Endothelial cell of umbilical vein (primary cell): ENCODE results near the gene VKORC1. TPM values are rescaled to one million over a fixed set of nuclear protein-coding genes. Genes with fewer than 3 reads are reported as not detected.
A peak's percentile ranks its signal among the peaks of the same experiment; 100 is the strongest.
"Not testable (repeated sequence)": the region's sequence is repeated elsewhere in the genome, so short reads cannot be mapped to it uniquely, and the experiment has no call there.

Experiments used
- BruUV-seq: library from RNA; stranded (reverse); fragments of 400-500 nt; replicated peaks from 2 replicates; lab custom pipeline; 2021; lab: Mats Ljungman, UMichigan
- CTCF ChIA-PET: fragments of 300-600, 350-600 bp; sonication (Branson Sonifier 250); formaldehyde crosslinking; loops from one replicate; lab custom pipeline; 2021; ENCODE audit warnings: antibody characterized with exemption, inconsistent platforms; lab: Charles Lee
- POLR2A ChIA-PET: fragments of 300-600, 350-600 bp; sonication (Branson Sonifier 250); formaldehyde crosslinking; loops from one replicate; lab custom pipeline; 2021; ENCODE audit warnings: antibody characterized with exemption, inconsistent platforms; lab: Charles Lee
- DNase-seq: peaks from one replicate; pipeline ENCODE4 v3.0.0-alpha.2; 2011; ENCODE audit warnings: low read depth, low spot score
- FAIRE-seq: peaks from 2 replicates; lab custom pipeline; 2011; peaks lifted over from hg19 to GRCh38; lab: Jason Lieb, UNC
- H2AFZ ChIP-seq: 2 replicates; pipeline ENCODE4 v1.6.0; 2012; ENCODE audit warnings: low read depth, low read length, control low read depth, inconsistent platforms
- H3K27ac ChIP-seq: 2 replicates; pipeline ENCODE4 v1.5.1; 2011; ENCODE audit warnings: low read depth, mild to moderate bottlenecking, control low read depth, low read length, moderate library complexity; ENCODE audit not compliant: insufficient read depth
- H3K27me3 ChIP-seq, 2 experiments: 2 replicates each; pipeline versions ENCODE4 v1.6.0 to v1.6.1; 2011; ENCODE audit warnings: low read length in 2 of 2, mixed read lengths in 1 of 2; ENCODE audit not compliant: control insufficient read depth in 2 of 2, insufficient read depth in 2 of 2
- H3K36me3 ChIP-seq, 2 experiments: 2 replicates in 1 of 2; 3 replicates in 1 of 2; pipeline ENCODE4 v1.5.1; 2011; ENCODE audit warnings: low read length in 2 of 2, mild to moderate bottlenecking in 1 of 2, moderate library complexity in 1 of 2; ENCODE audit not compliant: control insufficient read depth in 2 of 2, insufficient read depth in 2 of 2; ENCODE audit errors: extremely low read depth in 1 of 2
- H3K4me1 ChIP-seq: 3 replicates; pipeline ENCODE4 v1.5.1; 2011; ENCODE audit warnings: mild to moderate bottlenecking, low read length; ENCODE audit not compliant: control insufficient read depth, insufficient read depth; ENCODE audit errors: extremely low read depth
- H3K4me2 ChIP-seq: 2 replicates; pipeline ENCODE4 v1.6.1; 2011; ENCODE audit warnings: low read length, control low read depth, mixed read lengths; ENCODE audit not compliant: insufficient read depth
- H3K4me3 ChIP-seq, 3 experiments: fragments of 200-600 bp in 1 of 3; sonication (generic), shearing (Covaris generic) in 1 of 3; replicated peaks in 1 of 3; 2 replicates each; pipeline ENCODE4 v1.5.1; 2011 to 2016; ENCODE audit warnings: control low read depth in 3 of 3, low read length in 3 of 3, mild to moderate bottlenecking in 2 of 3, inconsistent platforms in 1 of 3, low read depth in 1 of 3, moderate library complexity in 1 of 3; ENCODE audit not compliant: insufficient read depth in 1 of 3
- H3K79me2 ChIP-seq: 2 replicates; pipeline ENCODE4 v1.6.0; 2012; ENCODE audit warnings: low read length, inconsistent platforms; ENCODE audit not compliant: control insufficient read depth, insufficient read depth
- H3K9ac ChIP-seq: replicated peaks from 2 replicates; pipeline ENCODE3; 2011; ENCODE audit warnings: low read length, control low read depth; ENCODE audit not compliant: insufficient read depth; ENCODE audit errors: extremely low read depth
- H3K9me1 ChIP-seq: replicated peaks from 3 replicates; pipeline ENCODE4 v1.6.0; 2011; ENCODE audit warnings: mild to moderate bottlenecking, low read length; ENCODE audit not compliant: control insufficient read depth, insufficient read depth; ENCODE audit errors: extremely low read depth
- H3K9me3 ChIP-seq: replicated peaks from 2 replicates; pipeline ENCODE4 v1.5.1; 2012; ENCODE audit warnings: low read length, inconsistent platforms; ENCODE audit not compliant: control insufficient read depth, insufficient read depth
- H4K20me1 ChIP-seq: replicated peaks from 2 replicates; pipeline ENCODE3; 2011; ENCODE audit warnings: mild to moderate bottlenecking, low read length; ENCODE audit not compliant: control insufficient read depth, insufficient read depth; ENCODE audit errors: extremely low read depth
- CTCF ChIP-seq, 2 donors: IDR thresholded peaks; 1 replicate in 1 of 2; 2 replicates in 1 of 2; pipeline ENCODE4 v1.5.1; 2011; ENCODE audit warnings: low read length in 2 of 2, mild to moderate bottlenecking in 2 of 2, moderate library complexity in 2 of 2, control low read depth in 1 of 2, inconsistent platforms in 1 of 2, low read depth in 1 of 2; ENCODE audit not compliant: insufficient read depth in 1 of 2; ENCODE audit errors: extremely low read depth in 1 of 2
- POLR2A ChIP-seq: IDR thresholded peaks from 2 replicates; pipeline ENCODE4 v1.6.1; 2012; ENCODE audit warnings: low read depth, mild to moderate bottlenecking, control low read depth, low read length
- POLR2AphosphoS5 ChIP-seq: IDR thresholded peaks from 2 replicates; pipeline ENCODE4 v1.6.1; 2012; ENCODE audit warnings: low read depth, mild to moderate bottlenecking, control low read depth, low read length, moderate library complexity; ENCODE audit not compliant: insufficient read depth
- dilution Hi-C: fragments of 300-500 bp; cut with MboI; formaldehyde crosslinking; loops from one replicate; pipeline ENCODE4 v1.15.0; 2019; ENCODE audit warnings: low sequenced_read_pairs; ENCODE audit not compliant: extremely low pct_ligation_motif_present
- intact Hi-C: fragments of 100-400 bp; cut with micrococcal nuclease; formaldehyde crosslinking; loops from one replicate; pipeline ENCODE4 v1.10.0; 2022
- polyA plus RNA-seq, 4 experiments: library from polyadenylated mRNA; depleted of rRNA in 3 of 4; stranded (reverse) in 3 of 4; unstranded in 1 of 4; fragments of >200 nt; gene quantifications; 2 replicates each; pipeline versions ENCODE4 v1.2.1 to v1.2.3, GENCODE V29; 2011 to 2012; ENCODE audit warnings: missing spikeins in 1 of 4
- total RNA-seq: library from RNA; stranded (reverse); gene quantifications from 2 replicates; pipeline ENCODE4 v1.2.3, GENCODE V29; 2021

The VKORC1 gene
- total and polyA plus RNA-seq, 2 donors (not counting 3 experiments of a cell fraction or from before 2014, with no cell fraction given), result 93.5 to 586 TPM

GRCh38 chr16:31105677-31106213 is 11.1 kb upstream of the VKORC1 start:
- DNase-seq (peak; percentile 63), FAIRE-seq (peak; percentile 54)
- Histone ChIP-seq H4K20me1 (no peaks in the 10 kb centered on the region), H3K27me3 (no peaks in the 10 kb centered on the region), H3K36me3 (peaks cover 4 to 13% of the 10 kb centered on the region in 2 experiments), H3K9me3 (no peaks in the 10 kb centered on the region), H2AFZ (peak overlapping the region; percentile 91), H3K4me2 (no peak overlapping the region), H3K9ac (no peak overlapping the region), H3K9me1 (no peaks in the 10 kb centered on the region), H3K27ac (no peak overlapping the region), H3K4me1 (peaks cover 12% of the 10 kb centered on the region), H3K4me3 (no peak overlapping the region), H3K79me2 (peaks cover 11% of the 10 kb centered on the region)
- ChIA-PET CTCF (no interaction called here), POLR2A (no interaction called here)
- no peak for TF ChIP-seq POLR2A
- no peak for TF ChIP-seq POLR2AphosphoS5
- TF ChIP-seq CTCF (IDR thresholded peaks at IDR 0.05; ENCODE audit: extremely low read depth in 1 of 2, insufficient read depth in 1 of 2, low read depth in 1 of 2, low read length in 2 of 2), result peak; percentile 70 to 87
- BruUV-seq, result no TSS peak
- dilution Hi-C loops, result no loop called here
- intact Hi-C loops, result loop anchor here (5.0 kb wide), 1 partner anchor 37 kb away; no protein-coding TSS in a partner anchor

- H3K36me3 ChIP-seq, H2AFZ ChIP-seq, FAIRE-seq, H3K4me2 ChIP-seq, dilution Hi-C loops, POLR2A ChIA-PET, H3K27me3 ChIP-seq, H3K4me3 ChIP-seq, H4K20me1 ChIP-seq, H3K9me3 ChIP-seq, H3K9me1 ChIP-seq, H3K4me1 ChIP-seq, H3K79me2 ChIP-seq, BruUV-seq, H3K27ac ChIP-seq, DNase-seq, intact Hi-C loops, H3K9ac ChIP-seq: not testable (repeated sequence)
- CTCF ChIA-PET, result interaction anchor here (0.9 to 3.8 kb wide), 6 partner anchors 17 to 117 kb away, joined by 3 to 17 read pairs (median 4); partner anchors contain the start of genes HSD3B7 and KAT8
These were observed 6.5 kb upstream of the VKORC1 start for GRCh38 chr16:31100876-31101641.
